ENCODE data around the gene RPS6KA4.

The RPS6KA4 gene

DNA sequence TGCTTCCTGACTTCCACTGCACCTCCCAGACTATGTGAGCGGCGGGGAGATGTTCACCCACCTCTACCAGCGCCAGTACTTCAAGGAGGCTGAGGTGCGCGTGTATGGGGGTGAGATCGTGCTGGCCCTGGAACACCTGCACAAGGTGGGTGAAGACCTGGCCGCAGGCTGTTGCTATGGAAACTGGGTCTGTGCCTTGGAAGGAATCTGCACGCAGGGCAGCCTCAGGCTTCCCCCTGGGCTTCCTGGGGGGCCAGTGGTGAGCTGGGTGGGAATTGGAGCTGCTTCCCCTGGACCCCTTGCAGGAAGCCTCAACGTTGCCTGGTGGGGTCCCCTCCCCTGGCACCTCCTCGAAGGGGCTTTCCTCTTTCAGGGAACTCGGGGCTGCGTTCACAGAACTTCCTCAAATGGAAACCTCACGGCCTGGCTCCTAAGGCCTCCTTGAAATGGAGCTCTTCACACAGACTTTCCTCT, 1.5 kb downstream of the RPS6KA4 start:
- TF ChIP-seq, protein P1, sequence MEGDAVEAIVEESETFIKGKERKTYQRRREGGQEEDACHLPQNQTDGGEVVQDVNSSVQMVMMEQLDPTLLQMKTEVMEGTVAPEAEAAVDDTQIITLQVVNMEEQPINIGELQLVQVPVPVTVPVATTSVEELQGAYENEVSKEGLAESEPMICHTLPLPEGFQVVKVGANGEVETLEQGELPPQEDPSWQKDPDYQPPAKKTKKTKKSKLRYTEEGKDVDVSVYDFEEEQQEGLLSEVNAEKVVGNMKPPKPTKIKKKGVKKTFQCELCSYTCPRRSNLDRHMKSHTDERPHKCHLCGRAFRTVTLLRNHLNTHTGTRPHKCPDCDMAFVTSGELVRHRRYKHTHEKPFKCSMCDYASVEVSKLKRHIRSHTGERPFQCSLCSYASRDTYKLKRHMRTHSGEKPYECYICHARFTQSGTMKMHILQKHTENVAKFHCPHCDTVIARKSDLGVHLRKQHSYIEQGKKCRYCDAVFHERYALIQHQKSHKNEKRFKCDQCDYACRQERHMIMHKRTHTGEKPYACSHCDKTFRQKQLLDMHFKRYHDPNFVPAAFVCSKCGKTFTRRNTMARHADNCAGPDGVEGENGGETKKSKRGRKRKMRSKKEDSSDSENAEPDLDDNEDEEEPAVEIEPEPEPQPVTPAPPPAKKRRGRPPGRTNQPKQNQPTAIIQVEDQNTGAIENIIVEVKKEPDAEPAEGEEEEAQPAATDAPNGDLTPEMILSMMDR (IDR thresholded peaks at IDR 0.05; ENCODE audit: low read depth, low read length, missing control alignments): no peak
- H3K27ac ChIP-seq: no peak overlapping the region
- peaks cover 23% of the 10 kb centered on the region for H3K36me3 ChIP-seq (replicated peaks)
- H3K27me3 ChIP-seq (replicated peaks): no peaks in the 10 kb centered on the region
- DNase-seq: no peak
- in situ Hi-C loops (cut with HindIII; ENCODE audit: low pct_ligation_motif_present, low sequenced_read_pairs): no loop called here
- H3K4me3 ChIP-seq (ENCODE audit: low read depth, low read length): no peak overlapping the region

DNA sequence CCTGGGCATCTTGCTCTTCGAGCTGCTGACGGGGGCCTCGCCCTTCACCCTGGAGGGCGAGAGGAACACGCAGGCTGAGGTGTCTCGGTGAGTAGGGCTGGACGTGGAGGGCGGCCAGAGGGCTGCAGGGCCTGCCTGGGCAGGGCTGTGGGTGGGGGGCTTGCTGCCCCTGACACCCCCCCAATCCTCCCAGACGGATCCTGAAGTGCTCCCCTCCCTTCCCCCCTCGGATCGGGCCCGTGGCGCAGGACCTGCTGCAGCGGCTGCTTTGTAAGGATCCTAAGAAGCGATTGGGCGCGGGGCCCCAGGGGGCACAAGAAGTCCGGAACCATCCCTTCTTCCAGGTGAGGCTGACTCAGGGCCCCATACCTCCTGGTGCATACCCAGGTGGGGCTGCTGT, 2.7 kb downstream of the RPS6KA4 start:
- Histone ChIP-seq H3K4me3 (ENCODE audit: low read depth, low read length) (no peak overlapping the region), H3K27me3 (replicated peaks) (no peaks in the 10 kb centered on the region), H3K36me3 (replicated peaks) (peaks cover 35% of the 10 kb centered on the region), H3K27ac (no peak overlapping the region)
- in situ Hi-C loops (cut with HindIII; ENCODE audit: low pct_ligation_motif_present, low sequenced_read_pairs): no loop called here
- TF ChIP-seq, protein P1 (IDR thresholded peaks at IDR 0.05; ENCODE audit: low read depth, low read length, missing control alignments): no peak
- DNase-seq: no peak

DNA sequence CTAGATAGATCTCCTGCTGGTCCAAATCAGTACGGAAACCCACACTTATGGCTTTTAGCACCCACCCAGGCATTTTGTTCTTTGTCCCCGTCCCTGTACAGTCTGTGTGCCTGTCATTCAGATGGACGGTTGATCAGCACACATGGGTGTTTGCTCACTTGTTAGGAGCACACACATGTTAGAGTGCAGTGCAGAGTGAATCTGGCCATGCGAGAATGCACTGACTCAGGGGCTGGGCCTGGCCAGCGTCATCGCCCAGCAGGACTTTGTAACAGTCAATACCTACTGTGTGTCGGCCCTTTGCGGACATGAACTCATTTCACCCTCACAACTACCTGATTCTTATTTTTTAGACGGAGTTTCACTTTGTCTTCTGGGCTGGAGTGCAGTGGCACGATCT, 3.4 kb downstream of the RPS6KA4 start:
- Histone ChIP-seq H3K27ac (no peak overlapping the region), H3K27me3 (replicated peaks) (no peaks in the 10 kb centered on the region), H3K4me3 (ENCODE audit: low read depth, low read length) (no peak overlapping the region), H3K36me3 (replicated peaks) (peaks cover 38% of the 10 kb centered on the region)
- no peak for DNase-seq
- in situ Hi-C loops (cut with HindIII; ENCODE audit: low pct_ligation_motif_present, low sequenced_read_pairs): no loop called here
- TF ChIP-seq, protein P1 (IDR thresholded peaks at IDR 0.05; ENCODE audit: low read depth, low read length, missing control alignments): no peak

DNA sequence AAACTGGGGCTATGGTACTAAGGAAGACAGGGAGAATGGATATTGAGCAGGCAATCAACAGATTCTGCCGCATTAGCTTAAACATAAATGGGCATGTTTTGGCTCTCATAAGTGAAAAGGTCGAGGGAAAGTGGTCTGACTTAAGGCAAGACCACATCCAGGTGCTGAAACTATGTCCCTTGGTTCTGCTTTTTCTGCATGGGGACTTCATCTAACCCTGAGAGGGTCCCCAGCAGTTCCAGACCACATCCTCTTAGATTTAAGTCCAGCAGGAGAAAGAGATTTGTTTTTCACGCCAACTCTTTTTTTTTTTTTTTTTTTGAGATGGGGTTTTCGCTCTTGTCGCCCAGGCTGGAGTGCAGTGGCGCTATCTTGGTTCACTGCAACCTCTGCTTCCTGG, 5.5 kb downstream of the RPS6KA4 start:
- TF ChIP-seq, protein P1 (IDR thresholded peaks at IDR 0.05; ENCODE audit: low read depth, low read length, missing control alignments): no peak
- in situ Hi-C loops (cut with HindIII; ENCODE audit: low pct_ligation_motif_present, low sequenced_read_pairs): no loop called here
- no peak for DNase-seq
- H3K27ac ChIP-seq: no peak overlapping the region
- no peaks in the 10 kb centered on the region for H3K27me3 ChIP-seq (replicated peaks)
- peaks cover 53% of the 10 kb centered on the region for H3K36me3 ChIP-seq (replicated peaks)
- H3K4me3 ChIP-seq (ENCODE audit: low read depth, low read length): no peak overlapping the region

DNA sequence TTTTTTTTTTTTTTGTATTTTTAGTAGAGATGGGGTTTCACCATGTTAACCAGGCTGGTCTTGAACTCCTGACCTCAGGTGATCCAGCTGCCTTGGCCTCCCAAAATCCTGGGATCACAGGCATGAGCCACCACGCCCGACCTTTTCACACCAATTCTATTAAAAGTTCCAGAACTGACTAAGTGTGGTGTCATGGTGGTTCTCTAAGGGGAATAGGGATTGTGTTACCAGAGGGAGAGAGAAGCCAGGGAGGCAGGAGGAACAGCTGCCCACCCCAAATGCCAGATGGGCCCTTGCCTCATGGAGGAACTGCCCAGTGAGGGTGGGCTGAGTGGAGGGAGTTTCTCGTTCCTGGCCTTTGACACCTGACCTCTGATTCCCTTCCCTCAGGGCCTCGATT, 5.9 kb downstream of the RPS6KA4 start:
- peaks cover 58% of the 10 kb centered on the region for H3K36me3 ChIP-seq (replicated peaks)
- in situ Hi-C loops (cut with HindIII; ENCODE audit: low pct_ligation_motif_present, low sequenced_read_pairs): no loop called here
- no peak for DNase-seq
- H3K27me3 ChIP-seq (replicated peaks): no peaks in the 10 kb centered on the region
- no peak overlapping the region for H3K4me3 ChIP-seq (ENCODE audit: low read depth, low read length)
- TF ChIP-seq, protein P1 (IDR thresholded peaks at IDR 0.05; ENCODE audit: low read depth, low read length, missing control alignments): no peak
- no peak overlapping the region for H3K27ac ChIP-seq

DNA sequence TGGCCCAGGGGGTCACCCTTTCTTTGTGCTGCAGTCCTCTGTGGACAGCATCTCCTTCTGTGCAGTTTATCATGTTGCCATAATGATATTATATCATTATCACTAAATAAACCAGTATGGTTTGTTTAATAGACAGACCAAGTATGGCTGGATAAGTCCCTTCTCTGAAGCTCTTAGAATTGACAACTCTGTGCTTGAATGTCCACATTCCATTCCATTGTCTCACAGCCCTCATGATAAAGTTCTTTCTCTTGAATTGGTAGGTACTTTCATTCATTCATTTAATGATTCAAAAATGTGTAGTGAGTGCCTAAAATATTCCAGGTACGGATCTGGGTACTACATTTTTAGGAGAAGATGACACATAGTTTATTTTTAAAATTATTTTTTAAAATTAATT, 7.8 kb downstream of the RPS6KA4 start:
- in situ Hi-C loops (cut with HindIII; ENCODE audit: low pct_ligation_motif_present, low sequenced_read_pairs): no loop called here
- no peak overlapping the region for H3K4me3 ChIP-seq (ENCODE audit: low read depth, low read length)
- peaks cover 64% of the 10 kb centered on the region for H3K36me3 ChIP-seq (replicated peaks)
- no peaks in the 10 kb centered on the region for H3K27me3 ChIP-seq (replicated peaks)
- no peak for DNase-seq
- TF ChIP-seq, protein P1 (IDR thresholded peaks at IDR 0.05; ENCODE audit: low read depth, low read length, missing control alignments): no peak
- H3K27ac ChIP-seq: no peak overlapping the region
